ENCODE results near the gene ZNF358. TPM values are rescaled to one million over a fixed set of nuclear protein-coding genes. Genes with fewer than 3 reads are reported as not detected.

The ZNF358 gene
- total RNA-seq, 4 donors from 2014 or later: 50.2 to 72.7 (median 69.1) TPM

GRCh38 chr19:7552781-7553180 lies 36.9 kb downstream of the ZNF358 start:
- H3K9me3 ChIP-seq: no peaks in the 10 kb centered on the region
- TF ChIP-seq POLR2AphosphoS5 (IDR thresholded peaks at IDR 0.05) (no peak), CTCF (IDR thresholded peaks at IDR 0.05) (no peak), EP300 (IDR thresholded peaks at IDR 0.05; ENCODE audit: low read depth) (no peak), POLR2A (IDR thresholded peaks at IDR 0.05) (no peak)
- DNase-seq: no peak
- in situ Hi-C loops (cut with MboI; ENCODE audit: low pct_ligation_motif_present in 1 of 4, low pct_unique_long_range_greater_than_20kb in 1 of 4, low sequenced_read_pairs in 3 of 4): loop anchor here in 3 of 4 donors (25.0 kb wide), 2 partner anchors 190 to 260 kb away; no protein-coding TSS in a partner anchor
- no peaks in the 10 kb centered on the region for H3K27me3 ChIP-seq
- no peak overlapping the region for H3K4me3 ChIP-seq
- intact Hi-C loops (cut with DNase I; ENCODE audit: low total_unique reads): no loop called here
- 30 to 40% methylated on average over 2 of the region's 2 CpGs for WGBS, 2 donors (ENCODE audit: low coverage in 1 of 2)
- H3K27ac ChIP-seq: no peak overlapping the region
- peaks cover 0 to 3% (median 0%) of the 10 kb centered on the region in 4 donors for H3K4me1 ChIP-seq
- peaks cover 0 to 18% (median 3%) of the 10 kb centered on the region in 4 donors for H3K36me3 ChIP-seq

- H3K27ac ChIP-seq: no peak overlapping the region
- TF ChIP-seq POLR2A (IDR thresholded peaks at IDR 0.05): no peak
- TF ChIP-seq CTCF (IDR thresholded peaks at IDR 0.05): no peak
- TF ChIP-seq POLR2AphosphoS5 (IDR thresholded peaks at IDR 0.05): no peak
- no peak for TF ChIP-seq EP300 (IDR thresholded peaks at IDR 0.05; ENCODE audit: low read depth)
- H3K9me3 ChIP-seq: no peaks in the 10 kb centered on the region
- intact Hi-C loops (cut with DNase I; ENCODE audit: low total_unique reads) (no loop called here), in situ Hi-C loops (cut with MboI; ENCODE audit: low pct_ligation_motif_present in 1 of 4, low pct_unique_long_range_greater_than_20kb in 1 of 4, low sequenced_read_pairs in 3 of 4) (loop anchor here in 3 of 4 donors (25.0 kb wide), 2 partner anchors 192 to 258 kb away; no protein-coding TSS in a partner anchor)
- no peak for DNase-seq
- H3K4me3 ChIP-seq: no peak overlapping the region
- H3K4me1 ChIP-seq: peaks cover 0 to 3% (median 0%) of the 10 kb centered on the region in 4 donors
- no peaks in the 10 kb centered on the region for H3K27me3 ChIP-seq
- peaks cover 0 to 30% (median 3%) of the 10 kb centered on the region in 4 donors for H3K36me3 ChIP-seq
- WGBS, 2 donors (ENCODE audit: low coverage in 1 of 2): 94% methylated on average over 19 of the region's 28 CpGs; no CpG with 5 or more reads in 1 of the 2 donors
Observed at GRCh38 chr19:7554565-7554964, 38.7 kb downstream of the ZNF358 start.

- H3K36me3 ChIP-seq: peaks cover 0 to 36% (median 4%) of the 10 kb centered on the region in 4 donors
- WGBS, 2 donors (ENCODE audit: low coverage in 1 of 2): 82 to 95% methylated on average over 11 to 55 of the region's 62 CpGs
- no peaks in the 10 kb centered on the region for H3K27me3 ChIP-seq
Observed at GRCh38 chr19:7554990-7555864, 39.3 kb downstream of the ZNF358 start.

More at GRCh38 chr19:7554990-7555864, 39.3 kb downstream of the ZNF358 start:
- TF ChIP-seq EP300 (IDR thresholded peaks at IDR 0.05; ENCODE audit: low read depth): no peak
- TF ChIP-seq CTCF (IDR thresholded peaks at IDR 0.05): no peak
- no peak for TF ChIP-seq POLR2AphosphoS5 (IDR thresholded peaks at IDR 0.05)
- no peak for TF ChIP-seq POLR2A (IDR thresholded peaks at IDR 0.05)
- H3K27ac ChIP-seq: no peak overlapping the region
- in situ Hi-C loops (cut with MboI; ENCODE audit: low pct_ligation_motif_present in 1 of 4, low pct_unique_long_range_greater_than_20kb in 1 of 4, low sequenced_read_pairs in 3 of 4): loop anchor here in 3 of 4 donors (25.0 kb wide), 2 partner anchors 193 to 257 kb away; no protein-coding TSS in a partner anchor
- peaks cover 0 to 3% (median 0%) of the 10 kb centered on the region in 4 donors for H3K4me1 ChIP-seq
- no peak overlapping the region for H3K4me3 ChIP-seq
- intact Hi-C loops (cut with DNase I; ENCODE audit: low total_unique reads): no loop called here
- no peak for DNase-seq
- no peaks in the 10 kb centered on the region for H3K9me3 ChIP-seq

Measured in transverse colon (tissue), 4 donors.